ENCODE measurements around the gene ZNF407.

Gene ZNF407

DNA sequence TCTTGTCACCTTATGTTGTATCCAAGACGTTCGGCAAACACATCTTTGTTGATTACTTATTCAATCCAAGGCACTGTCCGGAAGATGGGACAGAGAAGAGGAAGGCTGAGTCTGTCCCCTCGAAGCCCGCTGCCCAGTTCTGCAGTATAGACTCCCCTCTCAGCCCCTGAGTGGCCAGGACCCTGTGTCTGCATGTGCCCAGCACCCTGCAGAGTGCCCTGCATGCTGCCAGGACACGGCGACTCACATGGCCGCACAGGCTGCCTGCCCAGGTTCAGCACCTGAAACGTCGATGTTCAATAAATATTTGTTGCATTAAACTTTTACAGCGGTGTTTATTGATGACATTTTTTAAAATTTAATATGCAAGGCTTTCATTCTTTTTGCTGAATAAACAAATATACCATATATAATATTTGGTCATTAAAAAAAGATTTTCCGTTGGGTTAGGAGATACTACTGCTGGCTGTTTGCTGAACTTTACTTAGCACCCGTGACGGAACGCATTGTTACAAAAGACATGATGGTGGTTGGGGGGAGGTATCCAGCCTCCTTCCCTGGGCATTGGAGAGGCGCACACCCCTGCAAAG is 464.7 kb downstream of the ZNF407 start:
- TF ChIP-seq, protein P1, sequence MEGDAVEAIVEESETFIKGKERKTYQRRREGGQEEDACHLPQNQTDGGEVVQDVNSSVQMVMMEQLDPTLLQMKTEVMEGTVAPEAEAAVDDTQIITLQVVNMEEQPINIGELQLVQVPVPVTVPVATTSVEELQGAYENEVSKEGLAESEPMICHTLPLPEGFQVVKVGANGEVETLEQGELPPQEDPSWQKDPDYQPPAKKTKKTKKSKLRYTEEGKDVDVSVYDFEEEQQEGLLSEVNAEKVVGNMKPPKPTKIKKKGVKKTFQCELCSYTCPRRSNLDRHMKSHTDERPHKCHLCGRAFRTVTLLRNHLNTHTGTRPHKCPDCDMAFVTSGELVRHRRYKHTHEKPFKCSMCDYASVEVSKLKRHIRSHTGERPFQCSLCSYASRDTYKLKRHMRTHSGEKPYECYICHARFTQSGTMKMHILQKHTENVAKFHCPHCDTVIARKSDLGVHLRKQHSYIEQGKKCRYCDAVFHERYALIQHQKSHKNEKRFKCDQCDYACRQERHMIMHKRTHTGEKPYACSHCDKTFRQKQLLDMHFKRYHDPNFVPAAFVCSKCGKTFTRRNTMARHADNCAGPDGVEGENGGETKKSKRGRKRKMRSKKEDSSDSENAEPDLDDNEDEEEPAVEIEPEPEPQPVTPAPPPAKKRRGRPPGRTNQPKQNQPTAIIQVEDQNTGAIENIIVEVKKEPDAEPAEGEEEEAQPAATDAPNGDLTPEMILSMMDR (IDR thresholded peaks at IDR 0.05; ENCODE audit: low read depth, low read length, missing control alignments), result no peak
- no peak overlapping the region for H3K4me3 ChIP-seq (ENCODE audit: low read depth, low read length)
- no peak for DNase-seq (ENCODE audit: low read depth)
- in situ Hi-C loops (cut with HindIII; ENCODE audit: low sequenced_read_pairs), result no loop called here

DNA sequence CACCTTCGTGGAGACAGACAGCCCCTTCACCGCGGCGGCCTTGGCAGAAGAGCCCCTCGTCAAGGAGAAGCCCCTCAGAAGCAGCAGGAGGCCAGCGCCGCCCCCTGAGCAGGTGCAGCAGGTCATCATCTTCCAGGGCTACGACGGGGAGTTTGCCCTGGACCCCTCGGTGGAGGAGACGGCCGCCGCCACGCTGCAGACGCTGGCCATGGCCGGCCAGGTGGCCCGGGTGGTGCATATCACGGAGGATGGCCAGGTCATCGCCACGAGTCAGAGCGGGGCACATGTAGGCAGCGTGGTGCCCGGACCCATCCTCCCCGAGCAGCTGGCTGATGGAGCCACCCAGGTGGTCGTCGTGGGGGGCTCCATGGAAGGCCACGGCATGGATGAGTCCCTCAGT is 465.5 kb downstream of the ZNF407 start:
- in situ Hi-C loops (cut with HindIII; ENCODE audit: low sequenced_read_pairs), result no loop called here
- TF ChIP-seq, protein P1 (IDR thresholded peaks at IDR 0.05; ENCODE audit: low read depth, low read length, missing control alignments), result no peak
- H3K4me3 ChIP-seq (ENCODE audit: low read depth, low read length), result no peak overlapping the region
- DNase-seq (ENCODE audit: low read depth), result no peak

DNA sequence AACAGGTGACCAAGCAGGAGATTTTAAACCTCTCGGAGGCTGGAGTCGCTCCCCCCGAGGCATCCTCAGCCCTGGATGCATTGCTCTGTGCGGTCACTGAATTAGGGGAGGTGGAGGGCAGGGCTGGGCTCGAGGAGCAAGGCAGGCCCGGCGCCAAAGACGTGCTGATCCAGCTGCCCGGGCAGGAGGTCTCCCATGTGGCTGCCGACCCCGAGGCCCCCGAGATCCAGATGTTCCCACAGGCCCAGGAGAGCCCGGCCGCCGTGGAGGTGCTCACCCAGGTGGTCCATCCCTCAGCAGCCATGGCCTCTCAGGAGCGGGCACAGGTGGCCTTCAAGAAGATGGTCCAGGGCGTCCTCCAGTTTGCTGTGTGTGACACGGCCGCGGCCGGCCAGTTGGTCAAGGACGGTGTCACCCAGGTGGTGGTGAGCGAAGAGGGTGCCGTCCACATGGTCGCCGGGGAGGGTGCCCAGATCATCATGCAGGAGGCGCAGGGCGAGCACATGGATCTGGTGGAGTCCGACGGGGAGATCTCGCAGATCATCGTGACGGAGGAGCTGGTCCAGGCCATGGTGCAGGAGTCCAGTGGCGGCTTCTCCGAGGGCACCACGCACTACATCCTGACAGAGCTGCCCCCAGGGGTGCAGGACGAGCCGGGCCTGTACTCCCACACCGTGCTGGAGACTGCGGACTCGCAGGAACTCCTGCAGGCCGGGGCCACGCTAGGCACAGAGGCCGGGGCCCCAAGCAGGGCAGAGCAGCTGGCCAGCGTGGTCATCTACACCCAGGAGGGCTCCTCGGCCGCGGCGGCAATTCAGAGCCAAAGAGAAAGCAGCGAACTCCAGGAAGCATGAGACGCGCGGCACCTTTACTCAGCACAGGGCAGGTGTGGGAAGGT is 466.2 kb downstream of the ZNF407 start:
- H3K4me3 ChIP-seq (ENCODE audit: low read depth, low read length), result no peak overlapping the region
- in situ Hi-C loops (cut with HindIII; ENCODE audit: low sequenced_read_pairs), result no loop called here
- no peak for DNase-seq (ENCODE audit: low read depth)
- TF ChIP-seq, protein P1 (IDR thresholded peaks at IDR 0.05; ENCODE audit: low read depth, low read length, missing control alignments), result no peak

DNA sequence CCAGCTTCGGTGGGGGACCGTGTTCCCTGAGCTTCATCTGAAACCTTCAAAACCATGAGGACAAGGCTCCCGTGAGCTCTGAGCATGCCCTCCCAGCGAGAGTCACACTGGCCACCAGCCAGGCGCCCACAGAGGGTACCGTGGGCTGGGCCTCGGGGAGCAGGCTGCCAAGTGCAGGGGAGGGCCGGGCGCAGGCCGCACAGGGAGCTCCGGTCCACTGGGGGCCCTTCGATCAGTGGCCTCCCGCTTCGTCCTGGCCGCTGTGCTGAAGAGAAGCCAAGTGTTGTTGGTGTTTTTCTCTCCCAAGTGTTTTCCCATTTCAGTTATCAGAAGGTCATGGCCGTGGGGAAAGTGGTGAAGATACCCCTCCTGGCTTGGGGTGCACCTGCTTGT is 466.8 kb downstream of the ZNF407 start:
- in situ Hi-C loops (cut with HindIII; ENCODE audit: low sequenced_read_pairs), result no loop called here
- H3K4me3 ChIP-seq (ENCODE audit: low read depth, low read length), result no peak overlapping the region
- TF ChIP-seq, protein P1 (IDR thresholded peaks at IDR 0.05; ENCODE audit: low read depth, low read length, missing control alignments), result no peak
- DNase-seq (ENCODE audit: low read depth), result no peak

DNA sequence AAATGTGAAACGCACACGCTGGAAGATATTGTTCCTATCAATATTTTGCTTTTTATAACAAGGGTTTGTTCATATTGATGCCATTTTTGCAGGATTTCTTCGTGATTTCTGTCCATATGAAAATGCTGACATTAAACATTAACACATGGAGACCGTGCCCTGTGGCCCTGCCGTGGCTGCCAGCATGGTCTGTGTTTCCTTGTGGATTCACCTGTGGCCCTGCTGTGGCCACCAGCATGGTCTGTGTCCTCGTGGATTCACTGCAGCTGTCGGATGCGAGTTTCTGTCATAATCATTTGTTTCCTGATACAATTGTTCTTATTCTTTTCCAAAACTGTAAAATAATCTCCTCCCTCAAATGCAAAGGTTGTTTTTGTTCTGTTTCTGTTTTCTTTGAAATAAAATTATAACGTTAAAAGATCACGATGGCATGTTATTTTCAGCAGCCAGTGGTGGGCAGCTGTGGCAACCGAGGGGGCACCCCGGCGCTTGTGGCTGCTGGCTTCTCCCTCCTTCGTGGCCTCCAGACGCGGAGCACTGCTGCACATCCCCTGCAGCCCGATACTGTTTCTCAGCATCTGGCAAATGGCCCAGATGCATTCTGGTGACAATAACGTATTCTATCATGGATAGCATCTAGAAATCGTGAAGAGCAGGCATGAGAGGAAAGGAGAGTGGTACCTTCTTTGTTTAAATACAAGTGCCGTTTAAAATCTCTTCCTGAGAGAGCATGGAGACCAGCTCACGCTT is 467.8 kb downstream of the ZNF407 start:
- in situ Hi-C loops (cut with HindIII; ENCODE audit: low sequenced_read_pairs), result no loop called here
- H3K4me3 ChIP-seq (ENCODE audit: low read depth, low read length), result no peak overlapping the region
- no peak for DNase-seq (ENCODE audit: low read depth)
- TF ChIP-seq, protein P1 (IDR thresholded peaks at IDR 0.05; ENCODE audit: low read depth, low read length, missing control alignments), result no peak

DNA sequence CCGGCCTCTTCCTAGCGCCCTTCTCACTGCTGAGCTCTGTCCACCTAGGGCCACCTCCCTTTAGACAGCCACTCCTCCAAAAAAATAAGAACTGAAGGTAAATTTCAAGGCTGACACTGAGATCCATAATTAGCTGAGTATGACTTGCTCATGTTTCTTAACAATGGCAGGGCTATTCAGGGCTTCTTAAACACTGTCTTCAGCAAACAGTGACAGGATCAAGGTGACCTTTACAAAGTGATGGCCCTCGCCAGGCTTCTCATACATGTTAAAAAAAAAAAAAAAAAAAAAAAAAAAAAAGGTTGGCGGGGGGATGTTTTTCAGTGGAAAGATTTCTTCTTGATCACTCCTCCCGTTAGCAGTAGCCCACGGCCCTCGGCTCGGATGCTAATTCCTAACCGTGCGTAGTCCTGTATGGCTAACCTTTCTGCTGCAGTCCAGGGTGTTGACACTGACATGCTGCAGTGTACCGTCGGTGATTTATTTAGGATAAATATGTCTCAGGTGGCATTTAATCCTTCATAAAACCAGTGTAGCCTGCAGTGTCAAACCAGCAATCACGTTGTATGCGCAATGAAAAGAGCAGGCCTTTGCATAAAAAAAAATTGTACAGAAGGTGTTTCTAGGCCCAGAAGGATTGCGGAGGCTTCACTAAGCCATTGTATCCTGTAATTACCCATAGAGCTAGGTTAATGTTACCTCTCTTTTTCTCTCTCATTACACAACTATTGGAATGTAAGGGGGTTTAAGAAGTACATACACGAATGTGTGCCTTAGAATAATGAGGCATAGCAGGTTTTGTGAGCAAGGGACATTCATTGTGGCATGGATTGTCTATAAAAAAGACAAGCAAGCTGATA is 468.6 kb downstream of the ZNF407 start:
- DNase-seq (ENCODE audit: low read depth), result no peak
- TF ChIP-seq, protein P1 (IDR thresholded peaks at IDR 0.05; ENCODE audit: low read depth, low read length, missing control alignments), result no peak
- in situ Hi-C loops (cut with HindIII; ENCODE audit: low sequenced_read_pairs), result no loop called here
- H3K4me3 ChIP-seq (ENCODE audit: low read depth, low read length), result no peak overlapping the region
